NCI-H2081 (cell line): ENCODE measurements around the gene KNDC1.

Experiments
- DNase-seq, 2 experiments: peaks; one replicate each; lab custom pipeline; 2025; lab: John Stamatoyannopoulos, UW

Gene KNDC1

GRCh38 chr10:133194151-133194550 is 34.1 kb downstream of the KNDC1 start:
- DNase-seq: no peak

- no peak for DNase-seq
These were observed 35.1 kb downstream of the KNDC1 start for GRCh38 chr10:133195096-133195495.

GRCh38 chr10:133195611-133196010 is 35.6 kb downstream of the KNDC1 start:
- DNase-seq: no peak

- DNase-seq: no peak
These were observed 36.3 kb downstream of the KNDC1 start for GRCh38 chr10:133196221-133196915.

- DNase-seq: no peak
These were observed 37.1 kb downstream of the KNDC1 start for GRCh38 chr10:133196936-133197758.

GRCh38 chr10:133197786-133198185 is 37.8 kb downstream of the KNDC1 start:
- no peak for DNase-seq

GRCh38 chr10:133198206-133198605 is 38.2 kb downstream of the KNDC1 start:
- DNase-seq: no peak

GRCh38 chr10:133198621-133199487 is 38.8 kb downstream of the KNDC1 start:
- DNase-seq: no peak

GRCh38 chr10:133199488-133199885 is 39.5 kb downstream of the KNDC1 start:
- no peak for DNase-seq

GRCh38 chr10:133199992-133200611 is 40.1 kb downstream of the KNDC1 start:
- DNase-seq: no peak

GRCh38 chr10:133200621-133201031 is 40.6 kb downstream of the KNDC1 start:
- no peak for DNase-seq

- no peak for DNase-seq
These were observed 41.3 kb downstream of the KNDC1 start for GRCh38 chr10:133201151-133201947.

GRCh38 chr10:133201948-133202725 is 42.1 kb downstream of the KNDC1 start:
- DNase-seq: no peak

- DNase-seq: no peak
These were observed 43.0 kb downstream of the KNDC1 start for GRCh38 chr10:133202778-133203651.

- no peak for DNase-seq
These were observed 43.7 kb downstream of the KNDC1 start for GRCh38 chr10:133203652-133204195.

GRCh38 chr10:133204226-133205015 is 44.4 kb downstream of the KNDC1 start:
- no peak for DNase-seq

GRCh38 chr10:133205146-133205545 is 45.1 kb downstream of the KNDC1 start:
- no peak for DNase-seq

GRCh38 chr10:133206356-133207040 is 46.5 kb downstream of the KNDC1 start:
- DNase-seq: no peak
